GM18498 (cell line): ENCODE results near the gene GPR42.
A peak's percentile ranks its signal among the peaks of the same experiment; 100 is the strongest.
"Not testable (repeated sequence)": the region's sequence is repeated elsewhere in the genome, so short reads cannot be mapped to it uniquely, and the experiment has no call there.

Experiments
- ATAC-seq: cut with Tn5 transposase; IDR thresholded peaks from one replicate; pipeline ENCODE4 v1.9.1; 2021; ENCODE audit warnings: mild to moderate bottlenecking, moderate library complexity; ENCODE audit not compliant: unreplicated experiment

GPR42 gene

GRCh38 chr19:35346193-35347052 lies 24.4 kb upstream of the GPR42 start:
- peak; percentile 34 for ATAC-seq

GRCh38 chr19:35347171-35347929 lies 23.5 kb upstream of the GPR42 start, which contains the start of gene FFAR1:
TSS of gene FFAR1 (plus strand) at chr19:35347902. CDS start at chr19:35351552, 3,650 bp downstream.
- peak; percentile 63 for ATAC-seq

- no peak for ATAC-seq
Observed at GRCh38 chr19:35347930-35348298, 23.0 kb upstream of the GPR42 start.

- no peak for ATAC-seq
Observed at GRCh38 chr19:35348911-35349611, 21.8 kb upstream of the GPR42 start.

GRCh38 chr19:35349614-35350521 lies 21.0 kb upstream of the GPR42 start:
- ATAC-seq: no peak

GRCh38 chr19:35350591-35350990 lies 20.3 kb upstream of the GPR42 start:
- ATAC-seq: no peak

GRCh38 chr19:35351411-35352176 lies 19.3 kb upstream of the GPR42 start:
- ATAC-seq: no peak

GRCh38 chr19:35352177-35352447 lies 18.8 kb upstream of the GPR42 start:
- no peak for ATAC-seq

- no peak for ATAC-seq
Observed at GRCh38 chr19:35352448-35353304, 18.2 kb upstream of the GPR42 start.

- ATAC-seq: no peak
Observed at GRCh38 chr19:35353635-35354034, 17.2 kb upstream of the GPR42 start.

GRCh38 chr19:35354898-35355297 lies 16.0 kb upstream of the GPR42 start:
- no peak for ATAC-seq

GRCh38 chr19:35355791-35356460 lies 14.9 kb upstream of the GPR42 start:
- no peak for ATAC-seq

GRCh38 chr19:35357867-35358573 lies 12.8 kb upstream of the GPR42 start, which contains the start of gene FFAR3:
TSS of gene FFAR3 (plus strand) at chr19:35358460. CDS start at chr19:35358891, 431 bp downstream.
- ATAC-seq: no peak

- not testable (repeated sequence) for ATAC-seq
Observed at GRCh38 chr19:35358834-35359233, 12.0 kb upstream of the GPR42 start.

- not testable (repeated sequence) for ATAC-seq
Observed at GRCh38 chr19:35359395-35359794, 11.5 kb upstream of the GPR42 start.

GRCh38 chr19:35360081-35360480 lies 10.8 kb upstream of the GPR42 start:
- not testable (repeated sequence) for ATAC-seq

GRCh38 chr19:35360880-35361420 lies 9.9 kb upstream of the GPR42 start:
- ATAC-seq: no peak
